Right atrium auricular region (tissue), 2 donors: ENCODE results near the gene TRMT2A. TPM values are rescaled to one million over a fixed set of nuclear protein-coding genes. Genes with fewer than 3 reads are reported as not detected.

Experiments used
- DNase-seq: peaks from one replicate; pipeline ENCODE4 v3.0.0-alpha.2; 2019; ENCODE audit warnings: low spot score
- H3K27ac ChIP-seq, 2 donors: fragments of 200-600 bp; sonication (generic); 1 replicate in 1 of 2; 2 replicates in 1 of 2; pipeline ENCODE4 v1.5.1; 2016 to 2019
- H3K27me3 ChIP-seq, 2 donors: fragments of 200-600 bp; sonication (generic); one replicate each; pipeline versions ENCODE4 v1.5.1 to v1.6.0; 2017 to 2019
- H3K36me3 ChIP-seq: fragments of 200-600 bp; sonication (generic); one replicate; pipeline ENCODE4 v1.5.1; 2016
- H3K4me1 ChIP-seq, 2 donors: fragments of 200-600 bp; sonication (generic); one replicate each; pipeline versions ENCODE4 v1.5.1 to v1.6.0; 2017 to 2019
- H3K4me3 ChIP-seq, 2 donors: fragments of 200-600 bp; sonication (generic); 1 replicate in 1 of 2; 2 replicates in 1 of 2; pipeline ENCODE4 v1.5.1; 2017 to 2019; ENCODE audit warnings: mild to moderate bottlenecking in 1 of 2, moderate library complexity in 1 of 2
- H3K9me3 ChIP-seq, 2 donors: fragments of 200-600 bp; sonication (generic); one replicate each; pipeline ENCODE4 v1.5.1; 2019
- CTCF ChIP-seq, 2 donors: fragments of 200-600 bp; sonication (generic); IDR thresholded peaks; one replicate each; pipeline ENCODE4 v1.5.1; 2019; ENCODE audit warnings: antibody characterized with exemption in 2 of 2
- total RNA-seq, 2 donors: library from RNA; depleted of rRNA; stranded (reverse); fragments of >200 nt; gene quantifications; one replicate each; pipeline ENCODE4 v1.1.0, GENCODE V29; 2016

TRMT2A gene
- total RNA-seq, 2 donors from 2014 or later, result 16.0 to 17.6 TPM

- H3K4me1 ChIP-seq, result no peaks in the 10 kb centered on the region
- DNase-seq, result no peak
- H3K4me3 ChIP-seq, result no peak overlapping the region
- no peak overlapping the region for H3K27ac ChIP-seq
- no peak for TF ChIP-seq CTCF (IDR thresholded peaks at IDR 0.05)
- H3K36me3 ChIP-seq, result peaks cover 99% of the 10 kb centered on the region
- no peaks in the 10 kb centered on the region for H3K27me3 ChIP-seq
- peaks cover 0 to 7% of the 10 kb centered on the region in 2 donors for H3K9me3 ChIP-seq
These were observed 23.4 kb downstream of the TRMT2A start for GRCh38 chr22:20093418-20094196.

GRCh38 chr22:20092477-20092854, 24.6 kb downstream of the TRMT2A start:
- DNase-seq, result no peak
- no peak overlapping the region for H3K27ac ChIP-seq

GRCh38 chr22:20091690-20092476, 25.1 kb downstream of the TRMT2A start:
- no peak for TF ChIP-seq CTCF (IDR thresholded peaks at IDR 0.05)
- Histone ChIP-seq H3K27ac (no peak overlapping the region), H3K4me3 (no peak overlapping the region), H3K4me1 (no peaks in the 10 kb centered on the region), H3K27me3 (no peaks in the 10 kb centered on the region), H3K9me3 (peaks cover 0 to 5% of the 10 kb centered on the region in 2 donors), H3K36me3 (peaks cover 100% of the 10 kb centered on the region)
- DNase-seq, result no peak

More at GRCh38 chr22:20092477-20092854, 24.6 kb downstream of the TRMT2A start:
- TF ChIP-seq CTCF (IDR thresholded peaks at IDR 0.05), result no peak
- peaks cover 0 to 7% of the 10 kb centered on the region in 2 donors for H3K9me3 ChIP-seq
- no peaks in the 10 kb centered on the region for H3K4me1 ChIP-seq
- H3K36me3 ChIP-seq, result peaks cover 100% of the 10 kb centered on the region
- no peak overlapping the region for H3K4me3 ChIP-seq
- H3K27me3 ChIP-seq, result no peaks in the 10 kb centered on the region

GRCh38 chr22:20090730-20091240, 26.2 kb downstream of the TRMT2A start:
- TF ChIP-seq CTCF (IDR thresholded peaks at IDR 0.05), result no peak

GRCh38 chr22:20089977-20090729, 26.9 kb downstream of the TRMT2A start:
- no peak for TF ChIP-seq CTCF (IDR thresholded peaks at IDR 0.05)
- H3K27ac ChIP-seq, result no peak overlapping the region
- H3K36me3 ChIP-seq, result peaks cover 96% of the 10 kb centered on the region

More at GRCh38 chr22:20090730-20091240, 26.2 kb downstream of the TRMT2A start:
- DNase-seq, result no peak
- H3K4me3 ChIP-seq, result no peak overlapping the region
- H3K9me3 ChIP-seq, result no peaks in the 10 kb centered on the region
- H3K27ac ChIP-seq, result no peak overlapping the region
- H3K36me3 ChIP-seq, result peaks cover 100% of the 10 kb centered on the region
- H3K27me3 ChIP-seq, result no peaks in the 10 kb centered on the region
- peaks cover 0 to under 1% of the 10 kb centered on the region in 2 donors for H3K4me1 ChIP-seq

More at GRCh38 chr22:20089977-20090729, 26.9 kb downstream of the TRMT2A start:
- DNase-seq, result no peak
- peaks cover 0 to 7% of the 10 kb centered on the region in 2 donors for H3K4me1 ChIP-seq
- no peak overlapping the region for H3K4me3 ChIP-seq
- no peaks in the 10 kb centered on the region for H3K27me3 ChIP-seq
- H3K9me3 ChIP-seq, result no peaks in the 10 kb centered on the region
